HFFc6 (cell line): ENCODE measurements around the gene SMIM1. TPM values are rescaled to one million over a fixed set of nuclear protein-coding genes. Genes with fewer than 3 reads are reported as not detected.

Source experiments
- DNase-seq: peaks from one replicate; pipeline ENCODE4 v3.0.0-alpha.2; 2018
- H3K27ac Mint-ChIP-seq: 2 replicates; pipeline ENCODE4 v1.8.0; 2020; ENCODE audit warnings: mild to moderate bottlenecking, mixed read lengths
- H3K27me3 Mint-ChIP-seq: 2 replicates; pipeline ENCODE4 v1.8.0; 2021; ENCODE audit warnings: mild to moderate bottlenecking, moderate library complexity, mixed read lengths; ENCODE audit not compliant: insufficient read depth
- H3K36me3 Mint-ChIP-seq: 2 replicates; pipeline ENCODE4 v1.8.0; 2021; ENCODE audit warnings: low read depth, mixed read lengths
- H3K4me1 Mint-ChIP-seq: 2 replicates; pipeline ENCODE4 v1.8.0; 2020; ENCODE audit warnings: low read depth, mixed read lengths
- H3K4me3 Mint-ChIP-seq: 2 replicates; pipeline ENCODE4 v1.8.0; 2020; ENCODE audit warnings: mild to moderate bottlenecking, moderate library complexity, mixed read lengths
- H3K9me3 Mint-ChIP-seq: 2 replicates; pipeline ENCODE4 v1.8.0; 2020; ENCODE audit warnings: mild to moderate bottlenecking, mixed read lengths
- CTCF ChIP-seq: fragments of 200-600 bp; sonication (generic); IDR thresholded peaks from 2 replicates; pipeline ENCODE4 v1.5.0; 2021; ENCODE audit warnings: antibody characterized with exemption, mild to moderate bottlenecking
- total RNA-seq, 6 experiments: library from RNA; stranded (reverse); fragmentation: NEBNext Ultra II Directional; extraction: Animal tissue kit (Norgen Biotek cat#: 25700); gene quantifications; 2 replicates in 1 of 6; 3 replicates in 5 of 6; pipeline ENCODE4 v1.2.3, GENCODE V29; 2021

The SMIM1 gene
- total RNA-seq, 6 experiments from 2014 or later: 0.38 to 3.4 (median 1.6) TPM

DNA sequence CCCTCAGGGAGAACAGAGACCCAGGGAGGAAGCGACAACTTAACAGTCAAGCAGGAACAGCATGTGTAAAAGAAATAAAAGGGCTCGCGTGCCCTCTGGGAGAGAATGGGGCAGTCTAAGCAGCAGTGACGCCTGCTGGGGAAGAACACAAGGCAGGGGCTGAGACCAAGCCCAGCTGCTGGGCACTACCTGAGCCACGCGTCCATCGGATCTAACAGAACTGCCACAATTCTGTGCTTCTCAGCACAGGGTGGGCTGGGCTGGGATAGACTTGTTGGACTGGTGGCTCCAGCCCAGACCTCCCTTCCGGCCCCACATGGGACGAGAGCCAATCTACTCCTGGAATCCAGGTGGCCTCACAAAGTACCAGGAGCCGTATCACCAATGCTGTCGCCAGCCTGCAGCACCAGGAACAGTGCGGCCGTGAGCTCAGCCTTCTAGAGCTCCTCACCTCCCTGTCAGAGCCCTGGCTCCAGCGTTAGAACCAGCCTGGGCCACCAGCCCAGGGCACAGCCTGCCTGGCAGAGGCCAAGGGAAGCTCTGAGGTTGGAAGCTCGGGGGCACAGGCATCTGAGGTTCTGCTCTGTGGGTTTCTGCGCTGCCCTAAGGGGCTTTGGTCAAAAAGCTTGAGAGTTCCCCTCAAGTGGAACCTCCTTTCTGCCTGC is 16.3 kb downstream of the SMIM1 start:
- Mint-ChIP-seq H3K9me3 (no peaks in the 10 kb centered on the region), H3K36me3 (peaks cover 10% of the 10 kb centered on the region), H3K4me1 (peaks cover 9% of the 10 kb centered on the region), H3K27ac (no peak overlapping the region), H3K27me3 (peaks cover 4% of the 10 kb centered on the region), H3K4me3 (no peak overlapping the region)
- DNase-seq: no peak
- no peak for TF ChIP-seq CTCF

DNA sequence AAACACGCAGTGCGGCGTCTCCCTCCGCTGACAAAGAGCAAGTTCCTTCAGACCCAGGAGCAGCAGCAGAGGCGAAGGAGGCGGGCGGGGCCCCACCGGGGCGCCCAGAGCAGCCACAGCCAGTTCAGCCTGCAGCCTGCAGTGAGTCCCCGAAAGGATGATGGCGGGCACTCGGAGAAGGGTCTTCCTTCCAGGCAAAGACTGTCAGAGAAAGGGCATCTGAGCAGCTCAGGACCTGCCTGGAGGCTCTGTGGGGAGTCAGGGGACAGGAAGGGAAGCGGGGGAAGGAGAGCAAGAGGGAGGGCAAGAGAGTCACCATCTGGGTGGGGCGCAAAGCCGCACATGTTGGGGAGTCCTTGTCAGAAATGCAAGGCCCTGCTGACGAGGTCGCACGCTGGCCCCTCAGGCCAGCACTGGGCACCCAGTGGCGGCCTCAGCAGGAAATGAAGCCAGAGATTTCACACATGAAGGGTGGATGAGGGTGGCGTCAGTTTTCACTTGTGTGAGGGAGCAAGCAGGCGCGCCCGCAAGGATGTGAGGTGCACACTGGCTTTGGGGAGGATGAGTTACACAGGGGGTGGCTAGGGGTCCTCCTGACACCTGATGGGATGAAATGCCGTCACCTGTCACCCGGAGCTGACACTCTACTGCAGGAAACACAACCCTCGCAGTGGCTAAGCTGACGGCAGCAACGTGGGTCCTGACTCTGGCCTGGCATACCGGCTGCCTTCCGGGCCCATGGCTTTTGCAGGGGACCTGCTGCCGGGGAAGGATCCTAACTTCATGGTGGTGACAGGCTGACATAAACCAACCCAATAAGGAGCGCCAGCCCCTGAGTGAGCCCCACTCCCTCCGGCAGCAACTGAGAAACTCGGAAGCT is 17.1 kb downstream of the SMIM1 start:
- no peak for TF ChIP-seq CTCF
- Mint-ChIP-seq H3K4me1 (peaks cover 11% of the 10 kb centered on the region), H3K27ac (no peak overlapping the region), H3K4me3 (no peak overlapping the region), H3K36me3 (peaks cover 6% of the 10 kb centered on the region), H3K9me3 (no peaks in the 10 kb centered on the region), H3K27me3 (peaks cover 3% of the 10 kb centered on the region; the same call in 1 of the 2 replicates)
- no peak for DNase-seq

GRCh38 chr1:3790500-3790923 is 18.0 kb downstream of the SMIM1 start:
- Mint-ChIP-seq H3K27ac (no peak overlapping the region), H3K4me1 (peaks cover 19% of the 10 kb centered on the region), H3K9me3 (no peaks in the 10 kb centered on the region), H3K27me3 (peaks cover 3% of the 10 kb centered on the region; the same call in 1 of the 2 replicates), H3K4me3 (no peak overlapping the region), H3K36me3 (peaks cover 7% of the 10 kb centered on the region)
- no peak for TF ChIP-seq CTCF
- DNase-seq: no peak

- no peaks in the 10 kb centered on the region for H3K9me3 Mint-ChIP-seq
- no peak overlapping the region for H3K27ac Mint-ChIP-seq
- DNase-seq: no peak
- no peak overlapping the region for H3K4me3 Mint-ChIP-seq
- H3K36me3 Mint-ChIP-seq: peaks cover 8% of the 10 kb centered on the region
- peaks cover 20% of the 10 kb centered on the region for H3K4me1 Mint-ChIP-seq
- H3K27me3 Mint-ChIP-seq: peaks cover 3% of the 10 kb centered on the region; the same call in 1 of the 2 replicates
- no peak for TF ChIP-seq CTCF
Observed at GRCh38 chr1:3790952-3791351, 18.4 kb downstream of the SMIM1 start.

GRCh38 chr1:3795453-3796214 is 23.1 kb downstream of the SMIM1 start:
- H3K4me3 Mint-ChIP-seq: peak overlapping the region; percentile 90
- no peak for TF ChIP-seq CTCF
- peaks cover 8% of the 10 kb centered on the region for H3K36me3 Mint-ChIP-seq
- peaks cover 30% of the 10 kb centered on the region for H3K4me1 Mint-ChIP-seq
- H3K9me3 Mint-ChIP-seq: no peaks in the 10 kb centered on the region
- H3K27ac Mint-ChIP-seq: peak overlapping the region; percentile 38; the same call in 1 of the 2 replicates
- peaks cover 7% of the 10 kb centered on the region for H3K27me3 Mint-ChIP-seq
- DNase-seq: no peak
